Pancreas (tissue), 10 donors: ENCODE data around the gene FAM114A1. TPM values are rescaled to one million over a fixed set of nuclear protein-coding genes. Genes with fewer than 3 reads are reported as not detected.

Source experiments
- ATAC-seq, 4 donors: fragments of 200-7000 bp; cut with Tn5 transposase; one replicate each; pipeline versions ENCODE4 v1.8.0 to v1.9.1; 2020; ENCODE audit warnings: mild to moderate bottlenecking in 4 of 4, moderate library complexity in 4 of 4
- DNase-seq, 6 donors: peaks; one replicate each; pipeline ENCODE4 v3.0.0-alpha.2; 2020
- FAIRE-seq: peaks from 2 replicates; lab custom pipeline; 2012; peaks lifted over from hg19 to GRCh38; lab: Jason Lieb, UNC
- H3K27ac ChIP-seq, 4 donors: fragments of 200-600 bp; sonication (generic); 1 replicate in 3 of 4; 2 replicates in 1 of 4; pipeline versions ENCODE4 v1.5.0 to v1.8.0; 2020
- H3K27me3 ChIP-seq, 4 donors: fragments of 200-600 bp; one replicate each; pipeline ENCODE4 v1.8.0; 2021
- H3K36me3 ChIP-seq, 3 donors: fragments of 200-600 bp; sonication (generic) in 1 of 3; one replicate each; pipeline versions ENCODE4 v1.5.0 to v1.8.0; 2020 to 2021
- H3K4me1 ChIP-seq, 3 donors: fragments of 200-600 bp; one replicate each; pipeline ENCODE4 v1.8.0; 2021
- H3K4me3 ChIP-seq, 4 donors: fragments of 200-600 bp; sonication (generic) in 2 of 4; one replicate each; pipeline versions ENCODE4 v1.5.0 to v1.8.0; 2020 to 2021
- H3K9me3 ChIP-seq, 4 donors: fragments of 200-600 bp; one replicate each; pipeline ENCODE4 v1.8.0; 2021
- CTCF ChIP-seq, 4 donors: fragments of 200-600 bp; sonication (generic) in 3 of 4; IDR thresholded peaks; one replicate each; pipeline versions ENCODE4 v1.5.0 to v1.8.0; 2021; ENCODE audit warnings: antibody characterized with exemption in 4 of 4
- WGBS, 2 donors: extraction: QIAGEN DNeasy Blood & Tissue Kit; methylation state at CpG; one replicate each; pipeline ENCODE4 v1.1.7; 2013; 5-methylcytosine and 5-hydroxymethylcytosine counted together
- intact Hi-C, 3 donors: fragments of 100-400 bp; cut with DNase I; formaldehyde crosslinking; loops; one replicate each; pipeline versions ENCODE4 v1.11.1 to v1.14.2; 2022
- polyA plus RNA-seq, 2 donors: library from polyadenylated mRNA; stranded (reverse); fragments of 200-250 nt; gene quantifications; one replicate each; pipeline ENCODE4 v1.2.3, GENCODE V29; 2013
- total RNA-seq, 6 donors: library from RNA; stranded (reverse); fragmentation: NEBNext Ultra II Directional in 4 of 6; extraction: Animal tissue kit (Norgen Biotek cat#: 25700) in 4 of 6; gene quantifications; one replicate each; pipeline versions ENCODE4 v1.2.1 to v1.2.4, GENCODE V29; 2021 to 2023
- donor health status: healthy with polysubstance abuse.
- donor health status: DM: no; HTN: no; CAD: no; lungs with moderate emphysema.
- donor health status: DM: no; HTN: no; CAD: no.
- donor health status: control.
- donor health status: control.
- donor health status: Bipolar disorder and iron deficiency.
- donor health status: DM: yes; HTN: yes; CAD: no.
- donor health status: DM: no; HTN: no; CAD: no.
- donor health status: DM: no; HTN: no; CAD: no.
- donor health status: DM: yes; HTN: yes; CAD: no.

The FAM114A1 gene
- total and polyA plus RNA-seq, 8 donors = 8.0 to 42.8 (median 20.3) TPM

GRCh38 chr4:38976308-38976707 lies 108.7 kb downstream of the FAM114A1 start:
- Histone ChIP-seq H3K27me3 (peaks cover 0 to 3% (median 0%) of the 10 kb centered on the region in 4 donors), H3K9me3 (no peaks in the 10 kb centered on the region), H3K27ac (no peak overlapping the region), H3K4me1 (no peaks in the 10 kb centered on the region), H3K36me3 (no peaks in the 10 kb centered on the region), H3K4me3 (no peak overlapping the region)
- TF ChIP-seq CTCF (IDR thresholded peaks at IDR 0.05) = no peak
- ATAC-seq (no peak), FAIRE-seq (no peak), DNase-seq (no peak)
- intact Hi-C loops = no loop called here
- WGBS, 2 donors = 84 to 92% methylated on average over 7 of the region's 7 CpGs

- H3K27me3 ChIP-seq = no peaks in the 10 kb centered on the region
- intact Hi-C loops = no loop called here
- DNase-seq (no peak), FAIRE-seq (no peak), ATAC-seq (no peak)
- no peaks in the 10 kb centered on the region for H3K4me1 ChIP-seq
- no peaks in the 10 kb centered on the region for H3K9me3 ChIP-seq
- WGBS, 2 donors = 70 to 87% methylated on average over 4 of the region's 4 CpGs
- TF ChIP-seq CTCF (IDR thresholded peaks at IDR 0.05) = no peak
- no peak overlapping the region for H3K4me3 ChIP-seq
- no peak overlapping the region for H3K27ac ChIP-seq
- no peaks in the 10 kb centered on the region for H3K36me3 ChIP-seq
Observed at GRCh38 chr4:38979081-38979480, 111.5 kb downstream of the FAM114A1 start.

GRCh38 chr4:38979511-38980230 lies 112.1 kb downstream of the FAM114A1 start:
- 72 to 82% methylated on average over 3 of the region's 3 CpGs for WGBS, 2 donors
- H3K9me3 ChIP-seq = no peaks in the 10 kb centered on the region
- no peak overlapping the region for H3K4me3 ChIP-seq
- no peak for DNase-seq
- no peak for TF ChIP-seq CTCF (IDR thresholded peaks at IDR 0.05)
- no peak for FAIRE-seq
- H3K27ac ChIP-seq = no peak overlapping the region
- H3K4me1 ChIP-seq = no peaks in the 10 kb centered on the region
- no peak for ATAC-seq
- no peaks in the 10 kb centered on the region for H3K36me3 ChIP-seq
- intact Hi-C loops = no loop called here
- no peaks in the 10 kb centered on the region for H3K27me3 ChIP-seq

- no peaks in the 10 kb centered on the region for H3K36me3 ChIP-seq
- H3K27me3 ChIP-seq = no peaks in the 10 kb centered on the region
- WGBS, 2 donors = 75 to 81% methylated on average over 7 of the region's 7 CpGs
- H3K9me3 ChIP-seq = no peaks in the 10 kb centered on the region
- no peak for FAIRE-seq
- H3K4me3 ChIP-seq = no peak overlapping the region
- intact Hi-C loops = no loop called here
- ATAC-seq = no peak
- no peak for TF ChIP-seq CTCF (IDR thresholded peaks at IDR 0.05)
- DNase-seq = no peak
- H3K27ac ChIP-seq = no peak overlapping the region
- no peaks in the 10 kb centered on the region for H3K4me1 ChIP-seq
Observed at GRCh38 chr4:38980903-38981676, 113.5 kb downstream of the FAM114A1 start.
